Esophagus squamous epithelium (tissue), 4 donors: ENCODE data around the gene MTG2.

Experiments
- POLR2A ChIP-seq, 4 donors: fragments of 450-650 bp; IDR thresholded peaks; one replicate each; pipeline ENCODE4 v1.6.1; 2017; ENCODE audit warnings: antibody characterized with exemption in 4 of 4, mild to moderate bottlenecking in 4 of 4, moderate library complexity in 3 of 4
- TF ChIP-seq, protein P1 (sequence below), 6 experiments: fragments of 450-650 bp in 4 of 6; fragments of 200-600 bp in 2 of 6; sonication (generic) in 2 of 6; IDR thresholded peaks; one replicate each; pipeline ENCODE4 v1.5.1; 2016 to 2019; ENCODE audit warnings: antibody characterized with exemption in 6 of 6, mild to moderate bottlenecking in 4 of 6, moderate library complexity in 4 of 6

DNA sequence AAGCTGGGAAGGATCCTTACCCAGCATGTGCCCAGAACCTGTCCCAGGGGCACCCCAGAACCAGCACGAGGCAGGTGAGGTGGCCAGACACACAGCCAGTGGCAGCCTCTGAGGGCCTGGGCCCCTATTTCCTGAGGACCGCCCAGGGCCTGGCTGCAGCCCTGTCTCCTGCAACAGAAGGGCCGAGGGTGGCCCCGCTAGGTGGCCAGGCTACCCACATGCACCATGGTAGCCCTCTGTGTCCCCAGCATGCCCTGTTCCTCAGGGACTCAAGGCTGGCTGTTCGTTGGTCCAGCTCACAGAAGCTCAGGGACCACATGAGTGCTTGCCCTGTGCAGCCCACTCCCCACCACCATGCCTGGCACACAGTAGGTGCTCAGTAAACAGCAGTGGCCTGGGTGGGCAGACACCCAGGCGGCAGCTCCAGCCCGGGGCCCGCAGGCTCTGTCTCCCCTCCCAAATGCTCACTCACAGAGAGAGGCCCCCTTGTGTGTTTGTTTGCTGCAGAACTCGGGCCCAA, 29.0 kb downstream of the MTG2 start:
- TF ChIP-seq, protein P1, sequence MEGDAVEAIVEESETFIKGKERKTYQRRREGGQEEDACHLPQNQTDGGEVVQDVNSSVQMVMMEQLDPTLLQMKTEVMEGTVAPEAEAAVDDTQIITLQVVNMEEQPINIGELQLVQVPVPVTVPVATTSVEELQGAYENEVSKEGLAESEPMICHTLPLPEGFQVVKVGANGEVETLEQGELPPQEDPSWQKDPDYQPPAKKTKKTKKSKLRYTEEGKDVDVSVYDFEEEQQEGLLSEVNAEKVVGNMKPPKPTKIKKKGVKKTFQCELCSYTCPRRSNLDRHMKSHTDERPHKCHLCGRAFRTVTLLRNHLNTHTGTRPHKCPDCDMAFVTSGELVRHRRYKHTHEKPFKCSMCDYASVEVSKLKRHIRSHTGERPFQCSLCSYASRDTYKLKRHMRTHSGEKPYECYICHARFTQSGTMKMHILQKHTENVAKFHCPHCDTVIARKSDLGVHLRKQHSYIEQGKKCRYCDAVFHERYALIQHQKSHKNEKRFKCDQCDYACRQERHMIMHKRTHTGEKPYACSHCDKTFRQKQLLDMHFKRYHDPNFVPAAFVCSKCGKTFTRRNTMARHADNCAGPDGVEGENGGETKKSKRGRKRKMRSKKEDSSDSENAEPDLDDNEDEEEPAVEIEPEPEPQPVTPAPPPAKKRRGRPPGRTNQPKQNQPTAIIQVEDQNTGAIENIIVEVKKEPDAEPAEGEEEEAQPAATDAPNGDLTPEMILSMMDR (IDR thresholded peaks at IDR 0.05) = no peak
- TF ChIP-seq POLR2A (IDR thresholded peaks at IDR 0.05) = no peak
